HL-60 (cell line): ENCODE data around the gene RRP1.

Experiments
- DNase-seq, 2 experiments: peaks; one replicate each; pipeline ENCODE4 v3.0.0-alpha.2; 2010 to 2020; ENCODE audit warnings: low read depth in 1 of 2, low spot score in 1 of 2
- H3K27ac ChIP-seq: fragments of 250-450 bp; sonication (Bioruptor Pico); replicated peaks from 2 replicates; pipeline ENCODE4 v1.5.1; 2020; ENCODE audit warnings: mild to moderate bottlenecking, moderate library complexity
- H3K27me3 ChIP-seq: fragments of 250-450 bp; sonication (Bioruptor Pico); 2 replicates; pipeline ENCODE4 v1.5.1; 2021; ENCODE audit warnings: mild to moderate bottlenecking, moderate library complexity; ENCODE audit not compliant: insufficient read depth, poor library complexity, severe bottlenecking
- H3K4me3 ChIP-seq: replicated peaks from 2 replicates; pipeline ENCODE4 v1.5.1; 2011; ENCODE audit warnings: mild to moderate bottlenecking, control low read depth, low read length; ENCODE audit not compliant: insufficient read depth
- GABPA ChIP-seq: IDR thresholded peaks from 2 replicates; pipeline ENCODE4 v1.6.1; 2012; ENCODE audit warnings: low read depth
- POLR2AphosphoS5 ChIP-seq: IDR thresholded peaks from 2 replicates; pipeline ENCODE4 v1.6.1; 2012; ENCODE audit warnings: low read depth
- SPI1 ChIP-seq: IDR thresholded peaks from 2 replicates; pipeline ENCODE4 v1.6.1; 2012; ENCODE audit warnings: low read depth, mild to moderate bottlenecking, borderline replicate concordance
- TF ChIP-seq, protein P1 (sequence below): IDR thresholded peaks from 2 replicates; pipeline ENCODE4 v1.6.1; 2012; ENCODE audit warnings: low read depth; ENCODE audit not compliant: insufficient replicate concordance
- TF ChIP-seq, protein P2 (sequence below): IDR thresholded peaks from one replicate; pipeline ENCODE4 v1.5.1; 2011; ENCODE audit warnings: low read length, control low read depth, inconsistent platforms; ENCODE audit not compliant: insufficient read depth

RRP1 gene

DNA sequence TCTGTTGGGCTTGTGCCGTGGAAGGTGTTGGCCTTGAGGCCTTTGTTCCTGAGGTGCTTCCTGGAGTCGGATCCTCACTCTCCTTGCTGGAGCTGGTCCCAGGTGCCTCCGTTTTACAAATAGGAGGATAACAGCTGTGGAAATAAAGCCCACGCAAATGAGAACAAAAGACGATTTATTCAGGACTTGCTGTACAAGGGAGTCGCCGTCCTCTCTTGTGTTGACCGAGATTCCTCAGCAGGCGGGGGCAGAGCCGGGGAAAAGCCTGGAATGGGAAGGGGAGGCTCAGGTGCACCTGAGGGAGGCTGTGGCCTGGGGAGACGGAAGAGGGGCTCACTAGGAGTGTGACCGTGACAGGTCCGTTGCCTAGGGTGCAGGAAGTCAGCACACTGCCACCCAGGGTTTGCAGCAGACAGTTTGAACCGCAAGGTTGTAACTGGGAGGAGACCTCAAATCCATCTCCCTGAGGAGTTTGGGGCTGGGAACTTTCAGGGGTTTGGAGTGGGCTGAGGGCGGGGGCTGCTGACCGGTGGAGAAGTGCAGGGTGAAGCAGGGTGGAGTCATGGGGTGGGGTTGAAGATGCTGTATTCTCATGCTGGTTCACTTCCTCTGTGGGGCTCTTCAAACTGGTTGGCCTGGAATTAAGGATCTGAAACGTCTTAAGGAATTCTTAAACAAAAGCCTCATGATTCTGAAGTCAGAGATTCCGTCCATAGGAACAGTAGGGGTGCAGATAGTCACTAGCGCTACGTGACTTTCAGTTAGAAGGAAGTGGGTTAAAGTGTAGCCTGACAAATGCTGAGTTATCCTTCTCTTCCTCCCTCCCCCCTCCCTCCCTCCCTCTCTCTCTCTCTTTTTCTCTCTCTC lies 10.7 kb upstream of the RRP1 start:
- H3K4me3 ChIP-seq: no peak overlapping the region
- H3K27me3 ChIP-seq: no peaks in the 10 kb centered on the region
- TF ChIP-seq SPI1: peak; percentile 58; the same call in 1 of the 2 replicates
- TF ChIP-seq, protein P1, sequence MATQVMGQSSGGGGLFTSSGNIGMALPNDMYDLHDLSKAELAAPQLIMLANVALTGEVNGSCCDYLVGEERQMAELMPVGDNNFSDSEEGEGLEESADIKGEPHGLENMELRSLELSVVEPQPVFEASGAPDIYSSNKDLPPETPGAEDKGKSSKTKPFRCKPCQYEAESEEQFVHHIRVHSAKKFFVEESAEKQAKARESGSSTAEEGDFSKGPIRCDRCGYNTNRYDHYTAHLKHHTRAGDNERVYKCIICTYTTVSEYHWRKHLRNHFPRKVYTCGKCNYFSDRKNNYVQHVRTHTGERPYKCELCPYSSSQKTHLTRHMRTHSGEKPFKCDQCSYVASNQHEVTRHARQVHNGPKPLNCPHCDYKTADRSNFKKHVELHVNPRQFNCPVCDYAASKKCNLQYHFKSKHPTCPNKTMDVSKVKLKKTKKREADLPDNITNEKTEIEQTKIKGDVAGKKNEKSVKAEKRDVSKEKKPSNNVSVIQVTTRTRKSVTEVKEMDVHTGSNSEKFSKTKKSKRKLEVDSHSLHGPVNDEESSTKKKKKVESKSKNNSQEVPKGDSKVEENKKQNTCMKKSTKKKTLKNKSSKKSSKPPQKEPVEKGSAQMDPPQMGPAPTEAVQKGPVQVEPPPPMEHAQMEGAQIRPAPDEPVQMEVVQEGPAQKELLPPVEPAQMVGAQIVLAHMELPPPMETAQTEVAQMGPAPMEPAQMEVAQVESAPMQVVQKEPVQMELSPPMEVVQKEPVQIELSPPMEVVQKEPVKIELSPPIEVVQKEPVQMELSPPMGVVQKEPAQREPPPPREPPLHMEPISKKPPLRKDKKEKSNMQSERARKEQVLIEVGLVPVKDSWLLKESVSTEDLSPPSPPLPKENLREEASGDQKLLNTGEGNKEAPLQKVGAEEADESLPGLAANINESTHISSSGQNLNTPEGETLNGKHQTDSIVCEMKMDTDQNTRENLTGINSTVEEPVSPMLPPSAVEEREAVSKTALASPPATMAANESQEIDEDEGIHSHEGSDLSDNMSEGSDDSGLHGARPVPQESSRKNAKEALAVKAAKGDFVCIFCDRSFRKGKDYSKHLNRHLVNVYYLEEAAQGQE: no peak
- DNase-seq: peak in 1 of 2 experiments; percentile 32
- H3K27ac ChIP-seq: peak overlapping the region; percentile 15; the same call in 1 of the 2 replicates

DNA sequence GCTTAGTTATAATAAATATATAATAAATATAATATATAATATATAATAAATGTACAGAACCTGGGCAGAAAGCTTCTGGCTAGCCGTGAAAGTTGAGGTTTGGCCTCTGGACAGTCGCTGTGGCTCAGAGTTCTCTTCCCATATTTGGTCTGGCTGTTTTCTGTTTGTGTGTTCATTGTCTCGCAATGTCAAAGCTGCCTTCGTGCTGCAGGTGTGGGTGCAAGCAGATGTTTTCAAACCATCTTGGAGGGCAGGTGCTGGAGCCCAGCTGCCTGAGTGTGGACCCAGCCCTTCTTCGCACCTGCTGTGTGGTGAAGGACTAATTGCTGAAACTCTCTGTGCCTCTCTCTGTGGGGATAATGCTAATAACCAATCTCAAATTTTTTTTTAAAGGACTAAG lies 9.7 kb upstream of the RRP1 start:
- DNase-seq: peak in 1 of 2 experiments; percentile 23
- H3K27me3 ChIP-seq: no peaks in the 10 kb centered on the region
- H3K27ac ChIP-seq: no peak overlapping the region; the same call in 1 of the 2 replicates
- H3K4me3 ChIP-seq: no peak overlapping the region
- TF ChIP-seq POLR2AphosphoS5: peak; percentile 49; the same call in 1 of the 2 replicates
- TF ChIP-seq, protein P2, sequence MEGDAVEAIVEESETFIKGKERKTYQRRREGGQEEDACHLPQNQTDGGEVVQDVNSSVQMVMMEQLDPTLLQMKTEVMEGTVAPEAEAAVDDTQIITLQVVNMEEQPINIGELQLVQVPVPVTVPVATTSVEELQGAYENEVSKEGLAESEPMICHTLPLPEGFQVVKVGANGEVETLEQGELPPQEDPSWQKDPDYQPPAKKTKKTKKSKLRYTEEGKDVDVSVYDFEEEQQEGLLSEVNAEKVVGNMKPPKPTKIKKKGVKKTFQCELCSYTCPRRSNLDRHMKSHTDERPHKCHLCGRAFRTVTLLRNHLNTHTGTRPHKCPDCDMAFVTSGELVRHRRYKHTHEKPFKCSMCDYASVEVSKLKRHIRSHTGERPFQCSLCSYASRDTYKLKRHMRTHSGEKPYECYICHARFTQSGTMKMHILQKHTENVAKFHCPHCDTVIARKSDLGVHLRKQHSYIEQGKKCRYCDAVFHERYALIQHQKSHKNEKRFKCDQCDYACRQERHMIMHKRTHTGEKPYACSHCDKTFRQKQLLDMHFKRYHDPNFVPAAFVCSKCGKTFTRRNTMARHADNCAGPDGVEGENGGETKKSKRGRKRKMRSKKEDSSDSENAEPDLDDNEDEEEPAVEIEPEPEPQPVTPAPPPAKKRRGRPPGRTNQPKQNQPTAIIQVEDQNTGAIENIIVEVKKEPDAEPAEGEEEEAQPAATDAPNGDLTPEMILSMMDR: no peak

DNA sequence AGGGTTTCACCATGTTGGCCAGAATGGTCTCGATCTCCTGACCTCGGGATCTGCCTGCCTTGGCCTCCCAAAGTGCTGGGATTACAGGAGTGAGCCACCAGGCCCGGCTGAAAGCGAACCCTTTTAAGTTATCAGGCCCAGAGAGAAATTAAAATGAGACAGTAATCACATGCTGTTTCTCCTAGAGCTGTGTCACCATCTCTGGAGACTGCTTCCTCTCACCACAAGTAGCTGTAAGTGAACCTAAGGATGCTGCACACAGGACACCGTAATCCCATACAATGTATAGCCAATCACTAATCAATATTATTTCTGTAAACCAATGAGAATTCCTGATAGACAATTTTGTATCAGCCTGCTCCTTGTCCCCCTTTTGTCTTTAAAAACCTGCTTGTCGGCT lies 7.5 kb upstream of the RRP1 start:
- no peaks in the 10 kb centered on the region for H3K27me3 ChIP-seq
- DNase-seq: no peak
- no peak overlapping the region for H3K27ac ChIP-seq
- no peak for TF ChIP-seq GABPA
- no peak for TF ChIP-seq POLR2AphosphoS5
- no peak for TF ChIP-seq SPI1
- TF ChIP-seq, protein P2: no peak
- TF ChIP-seq, protein P1: no peak
- H3K4me3 ChIP-seq: no peak overlapping the region

DNA sequence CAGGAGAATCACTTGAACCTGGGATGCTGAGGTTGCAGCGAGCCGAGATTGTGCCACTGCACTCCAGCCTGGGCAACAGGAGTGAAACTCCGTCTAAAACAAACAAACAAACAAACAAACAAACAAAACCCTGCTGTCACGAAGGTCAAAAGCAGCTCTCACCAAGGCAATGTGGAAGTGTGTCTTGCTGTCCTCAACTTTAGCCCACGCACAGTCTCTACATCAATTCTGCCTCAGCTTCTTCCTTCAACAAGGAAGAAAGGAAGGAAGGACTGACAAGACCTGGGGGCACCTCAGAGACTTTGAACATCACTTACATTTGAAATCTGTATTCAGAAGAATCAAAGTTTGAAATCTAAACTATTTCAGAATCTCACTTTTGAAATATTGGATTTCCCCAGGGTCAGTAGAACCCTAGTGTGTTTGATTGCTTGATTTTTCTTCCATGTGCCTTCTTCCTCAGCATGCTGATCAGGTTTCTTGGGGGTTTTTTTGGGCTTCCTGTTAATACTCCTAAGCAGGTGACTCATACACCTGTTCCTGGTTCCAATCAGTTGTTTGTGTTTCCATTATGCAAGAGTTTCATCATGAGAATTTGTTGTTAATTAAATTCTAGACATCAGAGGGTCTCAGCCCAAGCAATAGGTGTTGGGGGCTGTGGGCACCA lies 6.8 kb upstream of the RRP1 start:
- DNase-seq: no peak
- Histone ChIP-seq H3K27me3 (no peaks in the 10 kb centered on the region), H3K4me3 (no peak overlapping the region), H3K27ac (no peak overlapping the region)
- TF ChIP-seq POLR2AphosphoS5 (no peak), SPI1 (no peak), GABPA (no peak)
- TF ChIP-seq, protein P2: no peak
- TF ChIP-seq, protein P1: no peak
